Mammary epithelial cell (primary cell): ENCODE results near the gene RASGRP2.

Source experiments
- EZH2 ChIP-seq: IDR thresholded peaks from 2 replicates; pipeline ENCODE4 v1.6.1; 2012; ENCODE audit warnings: low read length, inconsistent platforms, borderline replicate concordance
- TF ChIP-seq, protein P1 (sequence below), 2 donors: IDR thresholded peaks in 1 of 2; conservative IDR thresholded peaks in 1 of 2; 2 replicates each; pipeline ENCODE4 v1.5.1; 2011 to 2012; ENCODE audit warnings: inconsistent platforms in 2 of 2, low read length in 2 of 2, mild to moderate bottlenecking in 2 of 2, control low read depth in 1 of 2, low read depth in 1 of 2; ENCODE audit not compliant: insufficient read depth in 1 of 2; ENCODE audit errors: extremely low read depth in 1 of 2

- TF ChIP-seq, protein P1, sequence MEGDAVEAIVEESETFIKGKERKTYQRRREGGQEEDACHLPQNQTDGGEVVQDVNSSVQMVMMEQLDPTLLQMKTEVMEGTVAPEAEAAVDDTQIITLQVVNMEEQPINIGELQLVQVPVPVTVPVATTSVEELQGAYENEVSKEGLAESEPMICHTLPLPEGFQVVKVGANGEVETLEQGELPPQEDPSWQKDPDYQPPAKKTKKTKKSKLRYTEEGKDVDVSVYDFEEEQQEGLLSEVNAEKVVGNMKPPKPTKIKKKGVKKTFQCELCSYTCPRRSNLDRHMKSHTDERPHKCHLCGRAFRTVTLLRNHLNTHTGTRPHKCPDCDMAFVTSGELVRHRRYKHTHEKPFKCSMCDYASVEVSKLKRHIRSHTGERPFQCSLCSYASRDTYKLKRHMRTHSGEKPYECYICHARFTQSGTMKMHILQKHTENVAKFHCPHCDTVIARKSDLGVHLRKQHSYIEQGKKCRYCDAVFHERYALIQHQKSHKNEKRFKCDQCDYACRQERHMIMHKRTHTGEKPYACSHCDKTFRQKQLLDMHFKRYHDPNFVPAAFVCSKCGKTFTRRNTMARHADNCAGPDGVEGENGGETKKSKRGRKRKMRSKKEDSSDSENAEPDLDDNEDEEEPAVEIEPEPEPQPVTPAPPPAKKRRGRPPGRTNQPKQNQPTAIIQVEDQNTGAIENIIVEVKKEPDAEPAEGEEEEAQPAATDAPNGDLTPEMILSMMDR (conservative IDR thresholded peaks at IDR 0.05 in 1 of 2, IDR thresholded peaks at IDR 0.05 in 1 of 2; ENCODE audit: extremely low read depth in 1 of 2, insufficient read depth in 1 of 2, low read depth in 1 of 2, low read length in 2 of 2), result no peak
- no peak for TF ChIP-seq EZH2
These were observed 13.8 kb upstream of the RASGRP2 start for GRCh38 chr11:64757549-64758329.
